AG10803 (cell line): ENCODE measurements around the gene IFT122.

Experiments
- DNase-seq: peaks from one replicate; pipeline ENCODE4 v3.0.0; 2010; ENCODE audit warnings: low read depth
- H3K4me3 ChIP-seq: 2 replicates; pipeline ENCODE4 v1.5.1; 2011; ENCODE audit warnings: mild to moderate bottlenecking, low read length, control low read depth
- TF ChIP-seq, protein P1 (sequence below): conservative IDR thresholded peaks from 2 replicates; pipeline ENCODE4 v1.5.1; 2011; ENCODE audit warnings: mild to moderate bottlenecking, low read length, control low read depth, inconsistent platforms

The IFT122 gene

DNA sequence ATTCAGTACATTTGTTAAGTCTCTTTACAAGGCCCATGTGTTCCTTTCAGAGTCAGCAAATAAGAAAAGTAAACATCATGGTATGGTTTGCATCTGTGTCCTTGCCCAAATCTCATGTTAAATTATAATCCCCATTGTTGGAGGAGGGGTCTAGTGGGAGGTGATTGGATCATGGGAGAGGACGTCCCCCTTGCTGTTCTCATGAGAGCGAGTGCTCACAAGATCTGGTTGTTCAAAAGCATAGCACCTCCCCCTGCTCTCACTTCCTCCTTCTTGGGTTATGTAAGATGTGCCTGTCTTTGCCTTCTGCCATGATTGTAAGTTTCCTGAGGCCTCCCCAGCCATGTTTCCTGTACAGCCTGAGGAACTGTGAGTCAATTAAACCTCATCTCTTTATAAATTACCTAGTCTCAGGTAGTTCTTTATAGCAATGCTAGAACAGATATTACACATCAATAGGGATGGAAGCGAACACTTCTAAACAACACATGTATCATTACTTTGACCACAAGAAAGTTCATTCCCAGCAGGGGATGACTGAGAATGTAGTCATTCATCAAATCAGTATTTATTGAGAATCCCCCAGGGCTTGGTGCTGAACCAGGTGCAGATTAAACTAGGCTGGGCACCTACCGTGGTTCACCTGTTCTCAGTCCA is 15.7 kb upstream of the IFT122 start:
- no peak for DNase-seq
- no peak overlapping the region for H3K4me3 ChIP-seq
- TF ChIP-seq, protein P1, sequence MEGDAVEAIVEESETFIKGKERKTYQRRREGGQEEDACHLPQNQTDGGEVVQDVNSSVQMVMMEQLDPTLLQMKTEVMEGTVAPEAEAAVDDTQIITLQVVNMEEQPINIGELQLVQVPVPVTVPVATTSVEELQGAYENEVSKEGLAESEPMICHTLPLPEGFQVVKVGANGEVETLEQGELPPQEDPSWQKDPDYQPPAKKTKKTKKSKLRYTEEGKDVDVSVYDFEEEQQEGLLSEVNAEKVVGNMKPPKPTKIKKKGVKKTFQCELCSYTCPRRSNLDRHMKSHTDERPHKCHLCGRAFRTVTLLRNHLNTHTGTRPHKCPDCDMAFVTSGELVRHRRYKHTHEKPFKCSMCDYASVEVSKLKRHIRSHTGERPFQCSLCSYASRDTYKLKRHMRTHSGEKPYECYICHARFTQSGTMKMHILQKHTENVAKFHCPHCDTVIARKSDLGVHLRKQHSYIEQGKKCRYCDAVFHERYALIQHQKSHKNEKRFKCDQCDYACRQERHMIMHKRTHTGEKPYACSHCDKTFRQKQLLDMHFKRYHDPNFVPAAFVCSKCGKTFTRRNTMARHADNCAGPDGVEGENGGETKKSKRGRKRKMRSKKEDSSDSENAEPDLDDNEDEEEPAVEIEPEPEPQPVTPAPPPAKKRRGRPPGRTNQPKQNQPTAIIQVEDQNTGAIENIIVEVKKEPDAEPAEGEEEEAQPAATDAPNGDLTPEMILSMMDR, result no peak

DNA sequence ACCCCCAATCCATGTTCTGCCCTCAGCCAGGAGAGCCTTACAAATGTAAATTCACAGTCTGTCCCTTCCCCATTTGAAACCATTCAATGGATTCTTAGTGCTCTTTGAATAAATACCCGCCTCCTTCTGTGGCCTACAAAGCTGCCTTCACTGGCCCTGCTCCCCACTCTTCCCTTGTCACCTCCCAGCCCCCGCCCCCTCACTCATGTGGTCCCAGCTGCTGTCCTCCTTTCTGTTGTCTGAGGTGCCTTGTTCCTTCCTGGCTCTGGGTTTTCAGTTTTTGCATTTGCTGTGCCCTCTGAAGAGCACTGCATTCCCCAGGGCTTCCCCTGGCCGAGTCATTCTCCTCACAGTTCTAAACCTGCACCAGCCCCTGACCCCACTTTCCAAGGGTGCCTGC is 14.8 kb upstream of the IFT122 start:
- TF ChIP-seq, protein P1, result no peak
- no peak overlapping the region for H3K4me3 ChIP-seq
- DNase-seq, result no peak

DNA sequence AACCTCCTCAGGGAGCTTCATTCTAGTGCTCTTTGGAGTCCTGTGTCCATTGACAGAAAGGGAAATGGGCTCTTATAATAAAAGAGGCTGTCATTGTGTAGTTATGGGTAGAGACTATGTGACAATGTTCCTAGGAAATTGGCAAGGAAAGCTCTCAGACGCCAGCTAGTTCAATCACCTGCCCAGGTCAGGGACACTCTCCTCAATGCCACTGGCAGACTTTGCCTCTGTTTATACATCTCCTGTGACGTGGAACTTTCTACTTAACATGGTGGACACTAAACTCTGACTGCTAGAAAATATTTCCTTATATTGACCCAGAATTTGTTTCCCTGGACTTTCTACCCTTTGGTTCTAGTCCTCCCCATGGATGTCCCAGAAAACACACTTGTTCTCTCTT is 14.4 kb upstream of the IFT122 start:
- no peak overlapping the region for H3K4me3 ChIP-seq
- no peak for DNase-seq
- TF ChIP-seq, protein P1, result no peak

DNA sequence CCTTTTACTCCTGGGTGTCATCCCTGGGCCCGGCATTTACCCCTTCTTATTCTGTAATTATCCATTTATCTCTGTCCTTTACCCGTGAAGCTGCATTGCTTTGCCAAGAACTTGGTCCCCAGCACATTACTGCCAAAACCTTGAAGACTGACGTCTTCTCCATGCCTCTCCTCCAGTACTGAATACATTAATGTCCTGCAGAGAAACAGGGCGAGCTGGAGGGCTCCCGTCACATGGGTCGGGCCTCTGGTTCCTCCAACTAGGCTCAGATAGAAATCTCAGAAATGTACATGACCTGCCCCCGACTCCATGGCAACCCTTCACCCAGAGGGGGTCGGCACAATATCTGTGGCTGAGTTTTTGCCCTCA is 12.0 kb upstream of the IFT122 start:
- TF ChIP-seq, protein P1, result no peak
- DNase-seq, result no peak
- peak overlapping the region; percentile 79 for H3K4me3 ChIP-seq

DNA sequence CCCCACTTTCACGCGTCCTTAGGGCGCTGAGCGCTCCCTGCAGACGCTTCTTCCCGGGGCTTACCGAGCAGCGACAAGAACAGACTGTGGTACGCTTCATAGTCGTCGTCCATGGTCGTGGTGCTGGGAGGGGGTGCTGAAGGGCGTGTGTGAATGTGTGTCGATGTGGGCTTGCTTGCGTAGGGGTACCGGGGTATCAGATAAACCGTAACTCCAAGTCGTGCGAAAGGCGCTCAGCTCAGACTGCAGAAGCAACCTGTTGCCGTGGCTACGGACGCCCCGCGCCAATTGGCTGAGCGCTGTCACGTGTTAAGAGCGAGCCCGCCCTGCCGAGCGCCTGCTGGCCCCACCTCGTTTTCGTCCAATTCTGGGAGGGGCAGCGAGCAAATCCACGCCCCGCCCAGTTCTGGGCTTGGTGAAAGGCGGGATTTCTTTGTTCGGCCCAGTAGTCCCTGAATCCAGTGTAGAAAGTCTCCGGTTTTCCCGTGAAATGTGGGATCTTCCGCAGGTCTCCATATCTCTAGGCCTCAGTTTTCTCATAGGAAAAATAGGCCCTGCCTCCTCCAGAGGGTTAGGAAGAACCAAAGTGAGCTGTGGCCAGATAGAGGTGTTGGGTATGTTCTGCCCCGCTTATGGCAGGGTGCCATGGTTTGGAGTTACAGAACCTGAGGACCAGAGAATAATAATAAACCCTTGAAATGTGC is 11.5 kb upstream of the IFT122 start, which contains the start of gene EFCAB12:
TSS of gene EFCAB12 (minus strand) at position 261 of the 704 bp plus-strand sequence. CDS start at position 113, 148 bp downstream.
- TF ChIP-seq, protein P1, result no peak
- peak within 1 kb of the TSS; percentile 79 for H3K4me3 ChIP-seq
- DNase-seq, result peak; percentile 90

DNA sequence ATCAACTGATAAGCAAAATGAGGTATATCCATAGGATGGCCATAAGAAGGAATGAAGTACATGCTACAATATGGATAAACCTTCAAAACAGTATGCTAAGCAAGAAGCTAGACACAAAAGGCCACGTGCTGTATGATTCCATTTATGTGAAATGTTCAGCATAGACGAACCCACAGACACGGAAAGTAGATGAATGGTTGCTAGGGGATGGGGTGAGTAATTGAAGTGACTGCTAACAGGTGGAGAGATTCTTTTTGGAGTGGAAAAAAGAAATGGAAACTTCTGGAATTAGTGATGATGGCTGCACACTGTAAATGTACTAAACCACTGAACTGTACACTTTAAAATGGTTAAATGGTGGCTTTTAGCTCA is 11.0 kb upstream of the IFT122 start:
- no peak overlapping the region for H3K4me3 ChIP-seq
- TF ChIP-seq, protein P1, result no peak
- DNase-seq, result no peak

DNA sequence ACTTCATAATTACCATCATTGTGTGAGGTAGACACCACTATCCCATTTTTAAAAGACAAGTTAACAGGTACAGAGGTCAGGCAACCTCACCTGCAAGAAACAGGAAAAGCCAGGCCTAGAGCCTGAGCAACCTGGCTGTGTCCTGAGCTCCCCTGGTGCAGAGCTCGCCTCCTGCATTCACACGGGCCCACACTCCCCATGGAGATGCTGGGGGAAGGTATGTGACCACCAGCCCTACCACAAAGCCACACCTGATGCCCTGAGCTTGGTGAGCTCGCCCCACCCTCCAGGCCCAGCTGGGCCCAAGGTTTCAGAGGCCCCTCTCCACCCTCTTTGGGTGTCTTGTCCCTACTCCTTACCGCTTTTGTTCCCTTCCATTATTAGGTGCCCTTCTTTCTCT is 10.4 kb upstream of the IFT122 start:
- TF ChIP-seq, protein P1, result no peak
- H3K4me3 ChIP-seq, result no peak overlapping the region
- DNase-seq, result no peak
